Neural progenitor cell (in vitro differentiated cells): ENCODE data around the gene CNRIP1. TPM values are rescaled to one million over a fixed set of nuclear protein-coding genes. Genes with fewer than 3 reads are reported as not detected.
"Not testable (repeated sequence)": the region's sequence is repeated elsewhere in the genome, so short reads cannot be mapped to it uniquely, and the experiment has no call there.

Experiments used
- DNase-seq: peaks from one replicate; pipeline ENCODE4 v3.0.0-alpha.2; 2016; ENCODE audit warnings: low spot score
- H2AFZ ChIP-seq: fragments of 200-600 bp; sonication (generic); replicated peaks from 2 replicates; pipeline ENCODE4 v1.6.1; 2016; ENCODE audit warnings: antibody characterized with exemption
- H3F3A ChIP-seq: fragments of 200-600 bp; sonication (generic); 2 replicates; pipeline ENCODE4 v1.6.1; 2016; ENCODE audit warnings: antibody characterized with exemption, low read depth
- H3K27ac ChIP-seq: fragments of 200-600 bp; sonication (generic); 2 replicates; pipeline ENCODE4 v1.5.1; 2016; ENCODE audit warnings: mild to moderate bottlenecking
- H3K27me3 ChIP-seq: fragments of 200-600 bp; sonication (generic); 2 replicates; pipeline ENCODE4 v1.6.1; 2016; ENCODE audit warnings: mild to moderate bottlenecking, moderate library complexity
- H3K36me3 ChIP-seq: fragments of 200-600 bp; sonication (generic); 2 replicates; pipeline ENCODE4 v1.5.1; 2016
- H3K4me1 ChIP-seq: fragments of 200-600 bp; sonication (generic); 2 replicates; pipeline ENCODE4 v1.6.1; 2016; ENCODE audit warnings: mixed run types
- H3K4me2 ChIP-seq: fragments of 200-600 bp; sonication (generic); 2 replicates; pipeline ENCODE4 v1.6.1; 2016
- H3K4me3 ChIP-seq: fragments of 200-600 bp; sonication (generic); 2 replicates; pipeline ENCODE4 v1.5.1; 2016
- H3K79me2 ChIP-seq: fragments of 200-600 bp; sonication (generic); 2 replicates; pipeline ENCODE4 v1.6.1; 2016; ENCODE audit warnings: low read depth
- H3K9ac ChIP-seq: fragments of 200-600 bp; sonication (generic); 2 replicates; pipeline ENCODE4 v1.6.1; 2016
- H3K9me3 ChIP-seq: fragments of 200-600 bp; sonication (generic); 2 replicates; pipeline ENCODE4 v1.5.1; 2016; ENCODE audit warnings: low read depth
- H4K20me1 ChIP-seq: fragments of 200-600 bp; sonication (generic); 2 replicates; pipeline ENCODE4 v1.6.1; 2016; ENCODE audit warnings: low read depth
- H3K27ac Mint-ChIP-seq: 3 replicates; pipeline ENCODE4 v1.8.0; 2021; ENCODE audit warnings: mixed read lengths
- H3K27me3 Mint-ChIP-seq: 2 replicates; pipeline ENCODE4 v1.8.0; 2022; ENCODE audit warnings: low read depth, mild to moderate bottlenecking, inconsistent platforms, moderate library complexity, mixed read lengths; ENCODE audit not compliant: insufficient read depth
- H3K36me3 Mint-ChIP-seq: 3 replicates; pipeline ENCODE4 v1.8.0; 2021; ENCODE audit warnings: mixed read lengths
- H3K4me1 Mint-ChIP-seq: 3 replicates; pipeline ENCODE4 v1.8.0; 2021; ENCODE audit warnings: mixed read lengths
- H3K4me3 Mint-ChIP-seq: 3 replicates; pipeline ENCODE4 v1.8.0; 2021; ENCODE audit warnings: mild to moderate bottlenecking, moderate library complexity, mixed read lengths
- H3K9me3 Mint-ChIP-seq: 3 replicates; pipeline ENCODE4 v1.8.0; 2020; ENCODE audit warnings: mixed read lengths
- CTCF ChIP-seq: fragments of 200-600 bp; sonication (generic); IDR thresholded peaks from 2 replicates; pipeline ENCODE4 v1.5.1; 2017; ENCODE audit warnings: antibody characterized with exemption, mild to moderate bottlenecking
- EZH2 ChIP-seq: fragments of 200-600 bp; sonication (generic); IDR thresholded peaks from 2 replicates; pipeline ENCODE4 v1.6.1; 2017; ENCODE audit warnings: antibody characterized with exemption, mild to moderate bottlenecking, moderate library complexity
- EZH2phosphoT487 ChIP-seq: fragments of 200-600 bp; sonication (generic); IDR thresholded peaks from 2 replicates; pipeline ENCODE4 v1.6.1; 2017; ENCODE audit warnings: antibody characterized with exemption
- total RNA-seq: library from RNA; depleted of rRNA; stranded (reverse); fragments of >200 nt; gene quantifications from 2 replicates; pipeline ENCODE4 v1.2.3, GENCODE V29; 2015; ENCODE audit warnings: low replicate concordance

Gene CNRIP1
- total RNA-seq, 1 donor from 2014 or later: 5.0 TPM

- DNase-seq: no peak
- Mint-ChIP-seq H3K4me1 (no peaks in the 10 kb centered on the region), H3K9me3 (no peaks in the 10 kb centered on the region), H3K27ac (no peak overlapping the region), H3K4me3 (no peak overlapping the region), H3K36me3 (peaks cover 6% of the 10 kb centered on the region), H3K27me3 (no peaks in the 10 kb centered on the region)
- Histone ChIP-seq H3K27me3 (peaks cover 7% of the 10 kb centered on the region), H3K79me2 (no peaks in the 10 kb centered on the region), H3K27ac (no peak overlapping the region), H2AFZ (no peak overlapping the region), H3K4me3 (no peak overlapping the region), H3K36me3 (no peaks in the 10 kb centered on the region), H3K9ac (no peak overlapping the region), H4K20me1 (no peaks in the 10 kb centered on the region), H3F3A (no peaks in the 10 kb centered on the region), H3K4me1 (no peaks in the 10 kb centered on the region), H3K4me2 (no peak overlapping the region), H3K9me3 (no peaks in the 10 kb centered on the region)
- TF ChIP-seq EZH2phosphoT487: no peak
- TF ChIP-seq CTCF: no peak
- TF ChIP-seq EZH2: no peak
Measured at GRCh38 chr2:68309426-68309825, 10.3 kb downstream of the CNRIP1 start.

GRCh38 chr2:68303902-68304272 lies 15.9 kb downstream of the CNRIP1 start:
- H3K27me3 ChIP-seq, H3K4me3 Mint-ChIP-seq, H3K27ac ChIP-seq, H3K36me3 ChIP-seq, H3K27ac Mint-ChIP-seq, H3K4me1 Mint-ChIP-seq, H3K9me3 Mint-ChIP-seq, H3K4me1 ChIP-seq, H3K4me2 ChIP-seq, H3F3A ChIP-seq, H3K27me3 Mint-ChIP-seq, H3K9ac ChIP-seq, H3K79me2 ChIP-seq, H4K20me1 ChIP-seq, H3K9me3 ChIP-seq, H3K36me3 Mint-ChIP-seq, DNase-seq, H2AFZ ChIP-seq, H3K4me3 ChIP-seq: not testable (repeated sequence)

GRCh38 chr2:68303033-68303901 lies 16.5 kb downstream of the CNRIP1 start:
- no peaks in the 10 kb centered on the region for H3F3A ChIP-seq
- H3K27ac ChIP-seq: no peak overlapping the region
- DNase-seq: no peak
- H3K9ac ChIP-seq: no peak overlapping the region
- no peaks in the 10 kb centered on the region for H3K4me1 ChIP-seq
- no peaks in the 10 kb centered on the region for H3K9me3 Mint-ChIP-seq
- H3K79me2 ChIP-seq: no peaks in the 10 kb centered on the region
- H3K4me2 ChIP-seq: no peak overlapping the region
- no peaks in the 10 kb centered on the region for H3K9me3 ChIP-seq
- no peak overlapping the region for H3K27ac Mint-ChIP-seq
- no peak overlapping the region for H2AFZ ChIP-seq
- H3K36me3 Mint-ChIP-seq: no peaks in the 10 kb centered on the region
- no peak overlapping the region for H3K4me3 Mint-ChIP-seq
- H4K20me1 ChIP-seq: no peaks in the 10 kb centered on the region
- no peak overlapping the region for H3K4me3 ChIP-seq
- H3K4me1 Mint-ChIP-seq: peaks cover 3% of the 10 kb centered on the region
- H3K27me3 ChIP-seq: no peaks in the 10 kb centered on the region
- TF ChIP-seq EZH2phosphoT487 (no peak), EZH2 (no peak), CTCF (no peak)
- H3K36me3 ChIP-seq: no peaks in the 10 kb centered on the region
- no peaks in the 10 kb centered on the region for H3K27me3 Mint-ChIP-seq

GRCh38 chr2:68302281-68302875 lies 17.4 kb downstream of the CNRIP1 start:
- Histone ChIP-seq H3K4me3 (no peak overlapping the region), H3K9ac (no peak overlapping the region), H3K27ac (no peak overlapping the region), H3K4me1 (no peaks in the 10 kb centered on the region), H3K9me3 (no peaks in the 10 kb centered on the region), H4K20me1 (no peaks in the 10 kb centered on the region), H3K79me2 (no peaks in the 10 kb centered on the region), H3F3A (no peaks in the 10 kb centered on the region), H3K36me3 (no peaks in the 10 kb centered on the region), H3K4me2 (no peak overlapping the region), H3K27me3 (no peaks in the 10 kb centered on the region), H2AFZ (no peak overlapping the region)
- Mint-ChIP-seq H3K4me1 (peaks cover 3% of the 10 kb centered on the region), H3K4me3 (no peak overlapping the region), H3K27me3 (no peaks in the 10 kb centered on the region), H3K36me3 (no peaks in the 10 kb centered on the region), H3K9me3 (no peaks in the 10 kb centered on the region), H3K27ac (no peak overlapping the region)
- TF ChIP-seq CTCF: no peak
- TF ChIP-seq EZH2: no peak
- no peak for TF ChIP-seq EZH2phosphoT487
- no peak for DNase-seq
